C4-2B (cell line): ENCODE measurements around the gene ZDHHC1.

ENCODE experiments used
- H3K27ac ChIP-seq: fragments of 450-650 bp; 2 replicates; pipeline ENCODE4 v1.5.1; 2017
- CTCF ChIP-seq: fragments of 450-650 bp; conservative IDR thresholded peaks from 2 replicates; pipeline ENCODE4 v1.5.1; 2017; ENCODE audit warnings: mild to moderate bottlenecking
- ZFX ChIP-seq: fragments of 450-650 bp; IDR thresholded peaks from 2 replicates; pipeline ENCODE4 v1.6.1; 2017

Gene ZDHHC1

GRCh38 chr16:67415872-67416793 is at the start of gene ZDHHC1:
Gene ZDHHC1, minus strand, starts transcription at chr16:67416477. Its CDS starts 8,702 bp downstream, at chr16:67407775.
- TF ChIP-seq ZFX (no peak), CTCF (no peak)
- no peak within 1 kb of the TSS for H3K27ac ChIP-seq

GRCh38 chr16:67464565-67464964 is 48.3 kb upstream of the ZDHHC1 start:
- no peak for TF ChIP-seq ZFX
- TF ChIP-seq CTCF = no peak
- peak overlapping the region; percentile 91; the same call in 1 of the 2 replicates for H3K27ac ChIP-seq

- peak overlapping the region; percentile 91 for H3K27ac ChIP-seq
- no peak for TF ChIP-seq ZFX
- no peak for TF ChIP-seq CTCF
Measured at GRCh38 chr16:67463691-67464090, 47.4 kb upstream of the ZDHHC1 start.

- H3K27ac ChIP-seq = peak overlapping the region; percentile 91
Measured at GRCh38 chr16:67463059-67463458, 46.8 kb upstream of the ZDHHC1 start.

GRCh38 chr16:67462279-67462655 is 46.0 kb upstream of the ZDHHC1 start:
- no peak for TF ChIP-seq ZFX
- no peak for TF ChIP-seq CTCF
- H3K27ac ChIP-seq = peak overlapping the region; percentile 91

More at GRCh38 chr16:67463059-67463458, 46.8 kb upstream of the ZDHHC1 start:
- TF ChIP-seq CTCF (no peak), ZFX (no peak; the same call in 1 of the 2 replicates)

- TF ChIP-seq CTCF (no peak), ZFX (no peak)
- H3K27ac ChIP-seq = peak overlapping the region; percentile 91
Measured at GRCh38 chr16:67461600-67462278, 45.5 kb upstream of the ZDHHC1 start.

GRCh38 chr16:67460961-67461360 is 44.7 kb upstream of the ZDHHC1 start:
- TF ChIP-seq CTCF = no peak
- peak overlapping the region; percentile 91 for H3K27ac ChIP-seq
